ENCODE results near the gene KPTN.

- TF ChIP-seq EZH2 (IDR thresholded peaks at IDR 0.05): no peak
- no peak for TF ChIP-seq POLR2AphosphoS5 (IDR thresholded peaks at IDR 0.05; ENCODE audit: borderline replicate concordance, low read depth, low read length)
- no peak for TF ChIP-seq FOXP2 (optimal IDR thresholded peaks at IDR 0.05; ENCODE audit: control extremely low read depth, extremely low read length, insufficient read depth)
Observed at GRCh38 chr19:47491358-47492136, 7.5 kb upstream of the KPTN start.
